Stimulated activated memory B cell treated with anti-CD40 and anti-IgM and Interleukin-4, amounts not matched to agents 10 μg/mL and 1 μg/mL and 100 μg/mL, for 72 hours (primary cell): ENCODE results near the gene PTPRJ.

Source experiments
- ATAC-seq: fragments of 150-1000 bp; cut with Tn5 transposase; 2 replicates; pipeline ENCODE4 v1.10.0; 2021
- H3K27ac Mint-ChIP-seq: one replicate; pipeline ENCODE4 v1.8.0; 2022; ENCODE audit warnings: mild to moderate bottlenecking, mixed read lengths
- H3K27me3 Mint-ChIP-seq: one replicate; pipeline ENCODE4 v1.8.0; 2022; ENCODE audit warnings: mixed read lengths
- H3K36me3 Mint-ChIP-seq: one replicate; pipeline ENCODE4 v1.8.0; 2022; ENCODE audit warnings: mixed read lengths
- H3K4me1 Mint-ChIP-seq: one replicate; pipeline ENCODE4 v1.8.0; 2022; ENCODE audit warnings: mixed read lengths
- H3K4me3 Mint-ChIP-seq: one replicate; pipeline ENCODE4 v1.8.0; 2022; ENCODE audit warnings: mild to moderate bottlenecking, moderate library complexity, mixed read lengths
- H3K9me3 Mint-ChIP-seq: one replicate; pipeline ENCODE4 v1.8.0; 2022; ENCODE audit warnings: mixed read lengths

Gene PTPRJ

GRCh38 chr11:48032721-48033120 is 52.4 kb downstream of the PTPRJ start:
- Mint-ChIP-seq H3K4me3 (no peak overlapping the region), H3K27ac (peak overlapping the region; percentile 73), H3K4me1 (peaks cover 66% of the 10 kb centered on the region), H3K27me3 (no peaks in the 10 kb centered on the region), H3K9me3 (no peaks in the 10 kb centered on the region), H3K36me3 (peaks cover 23% of the 10 kb centered on the region)
- no peak for ATAC-seq

- Mint-ChIP-seq H3K9me3 (no peaks in the 10 kb centered on the region), H3K27ac (peak overlapping the region; percentile 73), H3K36me3 (peaks cover 27% of the 10 kb centered on the region), H3K27me3 (no peaks in the 10 kb centered on the region), H3K4me1 (peaks cover 71% of the 10 kb centered on the region), H3K4me3 (no peak overlapping the region)
- ATAC-seq, result no peak
These were observed 53.6 kb downstream of the PTPRJ start for GRCh38 chr11:48033918-48034341.

GRCh38 chr11:48034926-48035871 is 54.8 kb downstream of the PTPRJ start:
- no peaks in the 10 kb centered on the region for H3K27me3 Mint-ChIP-seq
- peaks cover 63% of the 10 kb centered on the region for H3K4me1 Mint-ChIP-seq
- H3K36me3 Mint-ChIP-seq, result peaks cover 27% of the 10 kb centered on the region
- H3K4me3 Mint-ChIP-seq, result no peak overlapping the region
- peak overlapping the region; percentile 48 for H3K27ac Mint-ChIP-seq
- no peak for ATAC-seq
- H3K9me3 Mint-ChIP-seq, result no peaks in the 10 kb centered on the region

- H3K36me3 Mint-ChIP-seq, result peaks cover 30% of the 10 kb centered on the region
- H3K27me3 Mint-ChIP-seq, result no peaks in the 10 kb centered on the region
- H3K27ac Mint-ChIP-seq, result peak overlapping the region; percentile 48
- ATAC-seq, result no peak
- no peaks in the 10 kb centered on the region for H3K9me3 Mint-ChIP-seq
- peaks cover 69% of the 10 kb centered on the region for H3K4me1 Mint-ChIP-seq
- H3K4me3 Mint-ChIP-seq, result no peak overlapping the region
These were observed 55.7 kb downstream of the PTPRJ start for GRCh38 chr11:48036011-48036410.

- H3K4me3 Mint-ChIP-seq, result no peak overlapping the region
These were observed 56.1 kb downstream of the PTPRJ start for GRCh38 chr11:48036466-48036865.

GRCh38 chr11:48037709-48038468 is 57.5 kb downstream of the PTPRJ start:
- ATAC-seq, result peak; percentile 53
- Mint-ChIP-seq H3K27me3 (no peaks in the 10 kb centered on the region), H3K4me1 (peaks cover 59% of the 10 kb centered on the region), H3K9me3 (no peaks in the 10 kb centered on the region), H3K4me3 (no peak overlapping the region), H3K27ac (peak overlapping the region; percentile 0), H3K36me3 (peaks cover 31% of the 10 kb centered on the region)

More at GRCh38 chr11:48036466-48036865, 56.1 kb downstream of the PTPRJ start:
- Mint-ChIP-seq H3K27me3 (no peaks in the 10 kb centered on the region), H3K27ac (peak overlapping the region; percentile 48), H3K9me3 (no peaks in the 10 kb centered on the region), H3K36me3 (peaks cover 33% of the 10 kb centered on the region), H3K4me1 (peaks cover 65% of the 10 kb centered on the region)
- no peak for ATAC-seq

- Mint-ChIP-seq H3K27me3 (no peaks in the 10 kb centered on the region), H3K27ac (no peak overlapping the region), H3K9me3 (no peaks in the 10 kb centered on the region), H3K4me1 (peaks cover 58% of the 10 kb centered on the region), H3K36me3 (peaks cover 20% of the 10 kb centered on the region), H3K4me3 (no peak overlapping the region)
- ATAC-seq, result no peak
These were observed 60.6 kb downstream of the PTPRJ start for GRCh38 chr11:48040830-48041444.

GRCh38 chr11:48041877-48042695 is 61.7 kb downstream of the PTPRJ start:
- ATAC-seq, result no peak
- H3K4me1 Mint-ChIP-seq, result peaks cover 49% of the 10 kb centered on the region
- no peak overlapping the region for H3K4me3 Mint-ChIP-seq
- no peaks in the 10 kb centered on the region for H3K9me3 Mint-ChIP-seq
- peak overlapping the region; percentile 42 for H3K27ac Mint-ChIP-seq
- H3K36me3 Mint-ChIP-seq, result peaks cover 12% of the 10 kb centered on the region
- no peaks in the 10 kb centered on the region for H3K27me3 Mint-ChIP-seq

GRCh38 chr11:48043111-48043990 is 63.0 kb downstream of the PTPRJ start:
- peak; percentile 86 for ATAC-seq
- H3K4me1 Mint-ChIP-seq, result peaks cover 54% of the 10 kb centered on the region
- no peaks in the 10 kb centered on the region for H3K9me3 Mint-ChIP-seq
- peak overlapping the region; percentile 72 for H3K27ac Mint-ChIP-seq
- H3K36me3 Mint-ChIP-seq, result peaks cover 6% of the 10 kb centered on the region
- no peaks in the 10 kb centered on the region for H3K27me3 Mint-ChIP-seq
- H3K4me3 Mint-ChIP-seq, result peak overlapping the region; percentile 54

GRCh38 chr11:48043991-48044512 is 63.7 kb downstream of the PTPRJ start:
- H3K4me3 Mint-ChIP-seq, result peak overlapping the region; percentile 54
- H3K4me1 Mint-ChIP-seq, result peaks cover 61% of the 10 kb centered on the region
- H3K36me3 Mint-ChIP-seq, result peaks cover 10% of the 10 kb centered on the region
- ATAC-seq, result peak; percentile 58
- H3K27ac Mint-ChIP-seq, result peak overlapping the region; percentile 72
- no peaks in the 10 kb centered on the region for H3K9me3 Mint-ChIP-seq
- H3K27me3 Mint-ChIP-seq, result no peaks in the 10 kb centered on the region

- ATAC-seq, result no peak
- Mint-ChIP-seq H3K36me3 (peaks cover 10% of the 10 kb centered on the region), H3K4me1 (peaks cover 65% of the 10 kb centered on the region)
These were observed 64.2 kb downstream of the PTPRJ start for GRCh38 chr11:48044577-48044976.

GRCh38 chr11:48045536-48045935 is 65.2 kb downstream of the PTPRJ start:
- Mint-ChIP-seq H3K4me3 (no peak overlapping the region), H3K4me1 (peaks cover 73% of the 10 kb centered on the region), H3K27ac (peak overlapping the region; percentile 72), H3K9me3 (no peaks in the 10 kb centered on the region), H3K36me3 (peaks cover 10% of the 10 kb centered on the region), H3K27me3 (no peaks in the 10 kb centered on the region)
- ATAC-seq, result no peak

More at GRCh38 chr11:48044577-48044976, 64.2 kb downstream of the PTPRJ start:
- Mint-ChIP-seq H3K9me3 (no peaks in the 10 kb centered on the region), H3K27ac (peak overlapping the region; percentile 72), H3K27me3 (no peaks in the 10 kb centered on the region), H3K4me3 (no peak overlapping the region)

- Mint-ChIP-seq H3K9me3 (no peaks in the 10 kb centered on the region), H3K27me3 (no peaks in the 10 kb centered on the region), H3K27ac (peak overlapping the region; percentile 50), H3K36me3 (peaks cover 4% of the 10 kb centered on the region), H3K4me1 (peaks cover 82% of the 10 kb centered on the region), H3K4me3 (peak overlapping the region; percentile 15)
- ATAC-seq, result peak; percentile 57
These were observed 67.3 kb downstream of the PTPRJ start for GRCh38 chr11:48047616-48048015.
